ENCODE measurements around the gene EHD2.

Gene EHD2

DNA sequence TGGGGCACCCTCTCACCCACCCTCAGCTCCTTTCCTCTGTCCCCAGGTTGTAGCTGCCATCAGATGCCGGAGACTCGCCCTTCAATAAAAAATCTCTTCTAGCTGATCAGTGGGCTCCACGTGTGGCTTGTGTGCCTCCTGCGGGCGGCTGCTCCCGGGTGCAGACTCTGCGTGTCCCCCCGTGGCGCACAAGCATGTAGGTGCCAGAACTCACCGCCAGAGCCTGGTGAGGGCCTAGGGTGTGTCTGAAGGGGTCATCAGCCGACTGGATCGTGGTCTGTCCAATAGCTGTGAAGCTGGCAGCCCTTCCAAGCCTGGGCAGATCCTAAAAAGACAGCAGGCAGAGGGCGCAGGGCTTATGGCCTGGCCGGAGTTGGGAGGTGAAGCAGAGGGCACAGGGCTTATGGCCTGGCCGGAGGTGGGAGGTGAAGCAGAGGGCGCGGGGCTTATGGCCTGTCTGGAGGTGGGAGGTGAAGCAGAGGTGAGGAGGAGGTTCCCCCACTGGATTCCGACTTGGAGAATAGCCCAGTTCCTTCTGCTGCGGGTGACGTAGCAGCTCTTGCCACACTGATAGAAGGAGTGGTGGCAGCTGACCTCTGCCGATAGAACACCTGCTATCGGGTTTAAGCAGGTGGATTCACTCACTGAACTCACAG, 43.9 kb downstream of the EHD2 start:
- Histone ChIP-seq H3K36me3 (ENCODE audit: insufficient read depth, low read length) (peaks cover 61% of the 10 kb centered on the region), H3K4me1 (ENCODE audit: insufficient read depth, low read length) (no peaks in the 10 kb centered on the region), H3K79me2 (ENCODE audit: insufficient read depth, low read length) (no peaks in the 10 kb centered on the region), H4K20me1 (ENCODE audit: insufficient read depth, low read length) (peaks cover 40% of the 10 kb centered on the region), H2AFZ (ENCODE audit: low read depth, low read length) (no peak overlapping the region), H3K27me3 (ENCODE audit: insufficient read depth, low read length, poor library complexity) (no peaks in the 10 kb centered on the region), H3K4me3 (ENCODE audit: low read depth in 1 of 2, low read length in 2 of 2) (no peak overlapping the region), H3K9me3 (ENCODE audit: insufficient read depth, low read length, severe bottlenecking) (no peaks in the 10 kb centered on the region), H3K9ac (ENCODE audit: low read depth, low read length) (no peak overlapping the region), H3K27ac (ENCODE audit: low read length) (no peak overlapping the region), H3K4me2 (ENCODE audit: insufficient read depth, low read length) (no peak overlapping the region)
- DNase-seq, result no peak
- no peak for ATAC-seq (ENCODE audit: insufficient read depth, low read depth)
- TF ChIP-seq EZH2 (IDR thresholded peaks at IDR 0.05; ENCODE audit: borderline replicate concordance, low read depth, low read length, severe bottlenecking), result no peak
- TF ChIP-seq, protein P1, sequence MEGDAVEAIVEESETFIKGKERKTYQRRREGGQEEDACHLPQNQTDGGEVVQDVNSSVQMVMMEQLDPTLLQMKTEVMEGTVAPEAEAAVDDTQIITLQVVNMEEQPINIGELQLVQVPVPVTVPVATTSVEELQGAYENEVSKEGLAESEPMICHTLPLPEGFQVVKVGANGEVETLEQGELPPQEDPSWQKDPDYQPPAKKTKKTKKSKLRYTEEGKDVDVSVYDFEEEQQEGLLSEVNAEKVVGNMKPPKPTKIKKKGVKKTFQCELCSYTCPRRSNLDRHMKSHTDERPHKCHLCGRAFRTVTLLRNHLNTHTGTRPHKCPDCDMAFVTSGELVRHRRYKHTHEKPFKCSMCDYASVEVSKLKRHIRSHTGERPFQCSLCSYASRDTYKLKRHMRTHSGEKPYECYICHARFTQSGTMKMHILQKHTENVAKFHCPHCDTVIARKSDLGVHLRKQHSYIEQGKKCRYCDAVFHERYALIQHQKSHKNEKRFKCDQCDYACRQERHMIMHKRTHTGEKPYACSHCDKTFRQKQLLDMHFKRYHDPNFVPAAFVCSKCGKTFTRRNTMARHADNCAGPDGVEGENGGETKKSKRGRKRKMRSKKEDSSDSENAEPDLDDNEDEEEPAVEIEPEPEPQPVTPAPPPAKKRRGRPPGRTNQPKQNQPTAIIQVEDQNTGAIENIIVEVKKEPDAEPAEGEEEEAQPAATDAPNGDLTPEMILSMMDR (IDR thresholded peaks at IDR 0.05; ENCODE audit: borderline replicate concordance, extremely low read depth, low read length, poor library complexity, severe bottlenecking), result no peak

DNA sequence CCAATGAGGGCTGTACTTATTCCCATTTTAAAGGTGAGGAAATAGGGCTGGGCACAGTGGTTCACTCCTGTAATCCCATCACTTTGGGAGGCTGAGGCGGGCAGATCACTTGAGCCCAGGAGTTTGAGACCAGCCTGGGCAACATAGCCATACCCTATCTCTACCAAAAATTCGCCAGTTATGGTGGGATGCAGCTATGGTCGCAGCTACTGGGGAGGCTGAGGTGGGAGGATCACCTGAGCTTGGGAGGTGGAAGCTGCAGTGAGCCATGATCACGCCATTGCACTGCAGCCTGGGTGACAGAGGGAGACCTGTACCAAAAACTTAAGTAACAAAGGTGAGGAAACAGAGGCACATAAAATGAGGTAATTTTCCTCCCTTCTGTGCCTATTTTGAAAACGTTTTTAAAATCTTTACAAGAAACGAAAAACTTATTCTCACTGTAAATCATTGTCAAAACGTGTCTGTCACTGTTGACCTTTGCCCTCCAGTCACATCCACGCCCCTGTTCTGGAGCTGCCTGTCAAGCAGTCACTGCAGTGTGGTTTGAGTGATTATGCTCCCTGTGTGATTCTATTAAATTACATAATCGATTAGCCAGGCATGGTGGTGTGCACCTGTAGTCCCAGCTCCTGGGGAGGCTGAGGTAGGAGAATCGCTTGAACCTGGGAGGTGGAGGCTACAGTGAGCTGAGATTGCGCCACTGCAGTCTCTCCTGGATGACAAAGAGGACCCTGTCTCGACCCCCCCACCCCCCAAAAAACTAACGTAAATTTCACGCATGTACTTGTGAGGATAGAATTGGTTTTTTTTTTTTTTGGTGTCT, 44.6 kb downstream of the EHD2 start:
- peaks cover 32% of the 10 kb centered on the region for H4K20me1 ChIP-seq (ENCODE audit: insufficient read depth, low read length)
- H3K27me3 ChIP-seq (ENCODE audit: insufficient read depth, low read length, poor library complexity), result no peaks in the 10 kb centered on the region
- no peak overlapping the region for H3K4me3 ChIP-seq (ENCODE audit: low read depth in 1 of 2, low read length in 2 of 2)
- H3K9ac ChIP-seq (ENCODE audit: low read depth, low read length), result no peak overlapping the region
- H3K79me2 ChIP-seq (ENCODE audit: insufficient read depth, low read length), result no peaks in the 10 kb centered on the region
- H3K9me3 ChIP-seq (ENCODE audit: insufficient read depth, low read length, severe bottlenecking), result no peaks in the 10 kb centered on the region
- TF ChIP-seq, protein P1 (IDR thresholded peaks at IDR 0.05; ENCODE audit: borderline replicate concordance, extremely low read depth, low read length, poor library complexity, severe bottlenecking), result no peak
- no peak for TF ChIP-seq EZH2 (IDR thresholded peaks at IDR 0.05; ENCODE audit: borderline replicate concordance, low read depth, low read length, severe bottlenecking)
- H3K4me2 ChIP-seq (ENCODE audit: insufficient read depth, low read length), result no peak overlapping the region
- ATAC-seq (ENCODE audit: insufficient read depth, low read depth) (no peak), DNase-seq (no peak)
- H3K4me1 ChIP-seq (ENCODE audit: insufficient read depth, low read length), result no peaks in the 10 kb centered on the region
- H3K36me3 ChIP-seq (ENCODE audit: insufficient read depth, low read length), result peaks cover 54% of the 10 kb centered on the region
- no peak overlapping the region for H3K27ac ChIP-seq (ENCODE audit: low read length)
- H2AFZ ChIP-seq (ENCODE audit: low read depth, low read length), result no peak overlapping the region

DNA sequence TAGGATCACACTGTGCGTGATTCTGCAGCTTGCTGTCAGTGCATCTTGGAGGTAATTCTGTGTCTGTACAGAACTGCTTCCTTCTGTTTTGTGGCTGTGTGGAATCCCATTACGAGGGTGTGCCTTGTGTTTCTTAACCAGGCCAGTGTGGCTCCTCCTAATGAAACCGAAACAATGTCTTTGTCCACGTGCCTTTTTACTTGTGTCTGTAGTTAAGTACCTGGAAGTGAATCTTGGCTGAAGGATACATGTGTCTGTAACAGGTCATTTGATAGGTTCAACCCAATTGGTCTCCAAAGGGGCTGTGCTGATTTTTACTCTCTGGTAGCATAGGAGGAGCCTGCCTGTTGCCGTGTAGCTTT, 45.2 kb downstream of the EHD2 start:
- Histone ChIP-seq H3K4me2 (ENCODE audit: insufficient read depth, low read length) (no peak overlapping the region), H3K9ac (ENCODE audit: low read depth, low read length) (no peak overlapping the region), H3K4me3 (ENCODE audit: low read depth in 1 of 2, low read length in 2 of 2) (no peak overlapping the region), H3K27ac (ENCODE audit: low read length) (no peak overlapping the region), H3K4me1 (ENCODE audit: insufficient read depth, low read length) (no peaks in the 10 kb centered on the region), H3K79me2 (ENCODE audit: insufficient read depth, low read length) (no peaks in the 10 kb centered on the region), H3K9me3 (ENCODE audit: insufficient read depth, low read length, severe bottlenecking) (no peaks in the 10 kb centered on the region), H3K36me3 (ENCODE audit: insufficient read depth, low read length) (peaks cover 48% of the 10 kb centered on the region), H4K20me1 (ENCODE audit: insufficient read depth, low read length) (peaks cover 27% of the 10 kb centered on the region), H2AFZ (ENCODE audit: low read depth, low read length) (no peak overlapping the region), H3K27me3 (ENCODE audit: insufficient read depth, low read length, poor library complexity) (no peaks in the 10 kb centered on the region)
- TF ChIP-seq, protein P1 (IDR thresholded peaks at IDR 0.05; ENCODE audit: borderline replicate concordance, extremely low read depth, low read length, poor library complexity, severe bottlenecking), result no peak
- TF ChIP-seq EZH2 (IDR thresholded peaks at IDR 0.05; ENCODE audit: borderline replicate concordance, low read depth, low read length, severe bottlenecking), result no peak
- DNase-seq (no peak), ATAC-seq (ENCODE audit: insufficient read depth, low read depth) (no peak)

Data from DND-41 (cell line).